Cerebellar nuclear complex (tissue), 1 donor: Measurements from ENCODE around the gene TNIP2.
"Not testable (repeated sequence)": the region's sequence is repeated elsewhere in the genome, so short reads cannot be mapped to it uniquely, and the experiment has no call there.

Experiments used
- DNase-seq, 2 experiments: peaks; one replicate each; lab custom pipeline; 2025; lab: John Stamatoyannopoulos, UW

TNIP2 gene

DNA sequence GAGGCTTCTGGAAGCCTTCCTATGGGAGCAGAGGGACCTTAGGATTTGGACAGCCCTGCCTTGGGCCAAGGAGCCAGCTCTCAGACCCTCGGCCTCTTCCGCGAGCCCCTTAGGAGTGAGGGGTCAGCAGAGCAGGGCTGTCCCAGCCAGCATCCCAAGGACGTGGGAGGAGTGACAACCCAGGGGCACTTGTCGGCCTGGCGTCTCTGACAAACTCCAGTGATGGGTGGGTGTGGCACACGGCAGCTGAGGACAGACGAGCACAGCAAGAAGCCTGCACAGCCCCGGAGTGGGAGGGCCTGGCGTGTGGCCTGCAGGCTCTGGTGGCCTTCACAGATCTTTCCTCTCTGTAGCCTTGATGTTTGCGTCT lies 11.6 kb upstream of the TNIP2 start:
- no peak for DNase-seq

DNA sequence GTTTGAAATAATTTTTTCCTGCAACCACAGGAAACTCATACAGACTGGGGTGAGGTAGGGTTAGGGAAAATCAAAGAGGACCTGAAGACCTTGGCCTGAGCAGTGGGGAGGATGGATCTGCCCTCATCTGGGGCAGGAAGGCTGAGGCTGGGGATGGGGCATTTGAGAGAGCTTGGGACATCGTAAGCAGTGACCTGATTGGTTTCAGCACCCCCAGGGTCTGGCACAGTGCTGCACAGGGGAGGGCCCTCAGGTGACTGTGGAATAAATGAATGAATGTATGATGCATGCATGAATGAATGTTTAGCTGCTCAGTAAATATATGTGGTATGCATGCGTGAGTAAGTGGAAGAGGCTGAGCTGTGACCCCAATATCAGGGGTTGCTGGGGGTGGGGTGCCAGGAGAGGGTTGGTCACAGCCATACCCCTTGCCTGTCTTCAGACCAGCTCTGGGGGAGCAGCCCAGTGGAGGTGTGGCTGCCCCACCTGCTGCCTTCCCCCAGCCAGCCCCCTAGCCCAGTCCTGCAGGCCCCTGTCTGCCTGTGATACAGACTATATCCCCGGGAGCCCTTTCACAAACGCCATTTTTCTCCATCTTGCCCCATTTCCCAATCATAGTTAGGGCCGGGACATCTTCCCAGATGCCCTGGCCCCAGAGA lies 11.0 kb upstream of the TNIP2 start:
- no peak for DNase-seq

- no peak for DNase-seq
These were observed 9.8 kb upstream of the TNIP2 start for GRCh38 chr4:2765832-2766526.

DNA sequence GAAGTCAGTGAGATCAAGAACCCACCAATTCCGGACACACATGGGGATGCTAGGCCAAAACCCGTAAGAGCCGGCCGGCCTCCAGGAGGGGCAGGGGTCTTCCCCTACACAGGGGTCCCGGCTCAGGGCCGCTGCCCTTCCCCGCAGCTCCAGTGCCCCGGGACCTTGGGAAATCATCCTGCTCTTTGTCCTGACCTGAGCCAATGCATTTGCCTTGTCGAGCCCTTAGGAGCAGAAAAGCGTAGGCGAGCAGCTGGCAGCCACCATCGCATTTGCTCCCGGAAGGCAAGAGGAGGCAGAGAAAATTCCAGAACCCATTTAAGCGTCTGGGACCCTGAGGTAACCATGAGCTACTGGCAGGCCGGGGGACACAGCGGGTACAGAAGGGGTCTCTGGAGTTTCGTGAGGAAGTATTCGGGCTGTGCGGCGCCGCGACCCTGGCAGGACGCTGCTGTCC lies 7.4 kb upstream of the TNIP2 start:
- no peak for DNase-seq

DNA sequence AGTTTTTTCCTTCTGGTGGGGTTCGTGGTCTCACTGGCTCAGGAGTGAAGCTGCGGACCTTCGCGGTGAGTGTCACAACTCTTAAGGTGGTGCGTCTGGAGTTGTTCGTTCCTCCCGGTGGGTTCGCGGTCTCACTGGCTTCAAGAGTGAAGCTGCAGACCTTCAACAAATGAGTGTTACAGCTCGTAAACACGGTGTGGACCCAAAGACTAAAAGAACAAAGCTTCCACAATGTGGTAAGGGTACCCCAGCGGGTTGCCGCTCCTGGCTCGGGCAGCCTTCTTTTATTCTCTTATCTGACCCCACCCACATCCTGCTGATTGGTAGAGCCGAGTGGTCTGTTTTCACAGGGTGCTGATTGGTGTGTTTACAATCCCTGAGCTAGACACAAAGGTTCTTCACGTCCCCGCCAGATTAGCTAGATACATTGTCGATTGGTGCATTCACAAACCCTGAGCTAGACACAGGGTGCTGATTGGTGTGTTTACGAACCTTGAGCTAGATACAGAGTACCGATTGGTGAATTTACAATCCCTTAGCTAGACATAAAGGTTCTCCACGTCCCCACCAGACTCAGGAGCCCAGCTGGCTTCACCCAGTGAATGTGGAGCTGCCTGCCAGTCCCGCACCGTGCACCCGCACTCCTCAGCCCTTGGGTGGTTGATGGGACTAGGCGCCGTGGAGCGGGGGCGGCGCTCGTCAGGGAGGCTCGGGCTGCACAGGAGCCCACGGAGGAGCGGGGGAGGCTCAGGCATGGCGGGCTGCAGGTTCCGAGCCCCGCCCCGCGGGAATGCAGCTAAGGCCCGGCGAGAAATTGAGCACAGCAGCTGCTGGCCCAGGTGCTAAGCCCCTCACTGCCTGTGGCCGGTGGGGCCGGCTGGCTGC lies 6.6 kb upstream of the TNIP2 start:
- DNase-seq, result not testable (repeated sequence)

DNA sequence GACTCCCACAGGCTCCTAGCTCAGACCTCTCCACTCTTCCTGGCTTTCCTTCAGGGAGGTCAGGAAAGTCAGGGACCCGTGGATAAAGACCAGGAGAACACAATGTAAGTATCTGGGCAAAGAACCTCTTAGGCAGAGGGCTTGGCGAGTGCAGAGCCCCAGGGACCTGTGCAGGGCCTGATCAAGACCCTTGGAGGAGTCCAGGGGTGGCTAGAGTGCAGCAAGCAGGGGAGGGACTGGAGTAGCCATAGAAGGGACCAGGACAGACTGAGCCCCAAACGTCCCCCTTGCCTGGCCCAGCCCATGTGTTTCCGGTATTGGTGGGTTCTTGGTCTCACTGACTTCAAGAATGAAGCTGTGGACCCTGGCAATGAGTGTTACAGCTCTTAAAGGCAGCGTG lies 5.9 kb upstream of the TNIP2 start:
- no peak for DNase-seq

GRCh38 chr4:2761035-2761923 lies 5.1 kb upstream of the TNIP2 start:
- no peak for DNase-seq

DNA sequence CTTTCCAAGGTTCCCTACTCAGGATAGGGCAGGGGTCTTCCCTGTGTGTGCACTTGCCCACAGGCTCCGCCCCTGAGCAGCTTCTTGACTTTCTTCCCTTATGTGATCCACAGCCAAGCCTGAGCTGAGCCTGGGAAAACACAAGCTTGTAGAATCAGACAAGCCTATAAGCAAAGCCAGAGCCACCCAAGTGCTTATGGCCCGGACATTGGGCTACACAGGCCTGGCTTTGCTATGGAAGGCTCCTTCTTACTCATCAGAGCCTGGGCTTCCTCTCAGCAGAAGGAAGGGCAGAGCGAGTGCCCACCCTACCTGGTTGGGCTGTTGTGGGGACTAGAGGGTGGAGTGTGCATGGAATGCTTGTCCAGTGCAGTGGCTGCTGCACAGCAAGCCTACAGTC lies 1.3 kb upstream of the TNIP2 start:
- DNase-seq, result no peak

- no peak for DNase-seq
These were observed 685 bp upstream of the TNIP2 start for GRCh38 chr4:2756691-2757350.

- DNase-seq, result no peak
These were observed 1.0 kb downstream of the TNIP2 start for GRCh38 chr4:2754848-2755819.

DNA sequence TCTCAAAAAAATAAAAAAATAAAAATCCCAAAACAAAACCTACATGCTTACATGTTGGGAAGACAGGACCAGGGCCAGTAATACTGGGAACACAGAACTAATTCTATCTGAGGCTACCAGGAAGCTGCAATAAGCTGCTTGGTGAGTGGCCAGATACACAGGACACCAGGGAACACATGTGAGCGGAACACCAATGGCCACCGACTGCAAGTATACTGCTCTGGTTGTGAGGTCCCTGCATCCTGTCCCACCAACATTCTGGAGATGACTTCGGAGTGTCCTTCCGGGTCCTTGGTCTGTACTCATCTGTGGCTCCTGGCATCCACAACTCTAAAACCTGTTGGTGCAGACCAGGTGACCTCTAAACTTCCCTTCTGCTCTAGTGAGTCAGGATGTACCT lies 2.7 kb downstream of the TNIP2 start:
- no peak for DNase-seq

- no peak for DNase-seq
These were observed 5.2 kb downstream of the TNIP2 start for GRCh38 chr4:2750719-2751605.

DNA sequence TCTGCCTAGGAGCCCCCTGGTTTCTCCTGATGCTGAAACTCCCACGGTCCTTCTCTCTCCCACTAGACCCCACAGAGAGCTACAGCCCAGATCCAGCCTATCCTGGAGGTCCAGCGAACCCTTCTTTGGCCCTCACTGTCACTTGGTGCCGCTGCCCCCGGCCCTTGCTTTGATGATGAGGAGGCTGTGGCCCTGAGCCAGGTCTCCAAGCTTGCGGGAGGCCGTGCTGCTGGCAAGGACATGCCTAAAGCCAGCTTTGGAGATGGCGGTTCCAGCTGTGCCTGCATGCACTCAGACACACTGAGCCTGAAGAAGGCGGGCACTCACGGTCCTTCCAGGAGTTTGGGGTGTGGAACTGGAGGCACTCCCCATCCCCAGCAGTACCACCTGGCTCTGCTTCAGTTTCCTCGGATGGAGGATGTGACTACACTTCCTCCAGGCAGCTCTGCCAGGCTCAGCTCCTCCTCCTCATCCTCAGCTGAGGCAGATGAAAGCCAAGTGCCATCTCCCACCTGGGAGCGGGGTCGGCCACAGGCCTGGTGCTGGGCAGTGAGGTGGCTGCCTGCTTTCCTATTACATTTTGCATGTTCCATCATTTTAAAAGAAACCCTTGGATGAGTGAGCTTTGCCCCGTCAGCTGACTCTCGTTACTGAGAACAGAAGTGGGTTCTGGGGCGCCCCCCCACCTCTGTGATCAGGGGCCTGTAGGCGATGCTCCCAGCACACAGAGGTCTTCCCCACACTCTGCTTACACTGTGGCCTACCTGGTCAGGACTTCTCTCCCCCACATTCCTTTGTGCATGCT lies 9.0 kb downstream of the TNIP2 start:
- DNase-seq, result no peak

DNA sequence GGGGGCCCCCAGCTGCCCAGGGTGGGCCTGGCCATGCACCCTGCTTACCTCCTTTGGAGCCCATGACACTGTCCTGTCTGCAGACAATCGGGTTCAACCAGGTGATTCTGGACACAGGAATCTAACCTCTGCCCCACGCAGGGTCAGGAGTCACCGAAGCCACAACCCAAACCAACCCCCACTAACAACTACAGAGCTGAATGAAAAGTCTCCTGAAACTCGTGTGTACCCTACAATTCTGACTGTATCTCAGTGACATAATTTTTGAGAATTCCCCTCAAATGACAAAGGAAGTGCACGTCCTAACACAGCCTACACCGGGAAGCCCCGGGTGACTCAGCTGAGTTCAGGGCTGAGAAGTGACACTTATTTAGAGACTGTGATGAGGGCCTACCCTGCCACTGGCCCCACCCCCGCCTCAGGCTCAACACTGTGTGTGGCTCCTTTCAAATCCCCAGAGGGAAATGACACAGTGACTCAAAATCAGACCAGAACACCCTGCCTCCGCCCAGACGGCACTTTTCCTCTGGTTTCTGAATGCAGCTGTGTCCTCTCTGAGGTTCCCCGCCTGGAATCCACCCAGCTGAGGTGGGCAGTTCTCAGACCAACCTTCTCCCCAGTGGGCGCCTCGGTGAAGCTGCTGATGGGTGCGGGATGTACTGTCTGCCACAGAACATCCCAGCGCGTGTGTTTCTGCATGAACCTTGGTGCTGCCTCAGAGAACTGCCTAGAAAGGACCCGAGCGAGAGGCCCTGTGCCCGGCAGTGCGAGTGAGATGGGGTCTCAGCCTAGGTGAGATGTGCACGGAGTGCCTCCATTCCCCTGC lies 9.9 kb downstream of the TNIP2 start:
- DNase-seq, result no peak

- DNase-seq, result no peak
These were observed 10.6 kb downstream of the TNIP2 start for GRCh38 chr4:2745516-2745915.

- DNase-seq, result peak in 1 of 2 experiments; percentile 26
These were observed 11.4 kb downstream of the TNIP2 start for GRCh38 chr4:2744576-2745270.
